Activated CD4-positive, alpha-beta memory T cell treated with anti-CD3 and anti-CD28 coated beads for 36 hours (primary cell): ENCODE results near the gene HPS5. TPM values are rescaled to one million over a fixed set of nuclear protein-coding genes. Genes with fewer than 3 reads are reported as not detected.

Experiments used
- CTCF ChIA-PET: fragments of 350-600 bp; sonication (Branson Sonifier 250); formaldehyde crosslinking; loops from one replicate; lab custom pipeline; 2021; ENCODE audit warnings: antibody characterized with exemption, inconsistent platforms; lab: Charles Lee
- POLR2A ChIA-PET: fragments of 350-600 bp; sonication (Branson Sonifier 250); formaldehyde crosslinking; loops from one replicate; lab custom pipeline; 2021; ENCODE audit warnings: antibody characterized with exemption; lab: Charles Lee
- DNase-seq: peaks from one replicate; pipeline ENCODE4 v3.0.0-alpha.2; 2020
- H3K27ac Mint-ChIP-seq: one replicate; pipeline ENCODE4 v1.8.0; 2021; ENCODE audit warnings: mixed read lengths
- H3K27me3 Mint-ChIP-seq: one replicate; pipeline ENCODE4 v1.8.0; 2021; ENCODE audit warnings: mixed read lengths
- H3K36me3 Mint-ChIP-seq: one replicate; pipeline ENCODE4 v1.8.0; 2021; ENCODE audit warnings: mixed read lengths
- H3K4me1 Mint-ChIP-seq: one replicate; pipeline ENCODE4 v1.8.0; 2021; ENCODE audit warnings: low read depth, mixed read lengths
- H3K4me3 Mint-ChIP-seq: one replicate; pipeline ENCODE4 v1.8.0; 2021; ENCODE audit warnings: mild to moderate bottlenecking, mixed read lengths
- H3K9me3 Mint-ChIP-seq: one replicate; pipeline ENCODE4 v1.8.0; 2021; ENCODE audit warnings: mixed read lengths
- intact Hi-C: fragments of 100-400 bp; cut with micrococcal nuclease; formaldehyde crosslinking; loops from one replicate; pipeline ENCODE4 v1.15.1; 2023
- total RNA-seq, 2 experiments: library from RNA; stranded (reverse); gene quantifications; one replicate each; pipeline ENCODE4 v1.2.3, GENCODE V29; 2021

Gene HPS5, protein sequence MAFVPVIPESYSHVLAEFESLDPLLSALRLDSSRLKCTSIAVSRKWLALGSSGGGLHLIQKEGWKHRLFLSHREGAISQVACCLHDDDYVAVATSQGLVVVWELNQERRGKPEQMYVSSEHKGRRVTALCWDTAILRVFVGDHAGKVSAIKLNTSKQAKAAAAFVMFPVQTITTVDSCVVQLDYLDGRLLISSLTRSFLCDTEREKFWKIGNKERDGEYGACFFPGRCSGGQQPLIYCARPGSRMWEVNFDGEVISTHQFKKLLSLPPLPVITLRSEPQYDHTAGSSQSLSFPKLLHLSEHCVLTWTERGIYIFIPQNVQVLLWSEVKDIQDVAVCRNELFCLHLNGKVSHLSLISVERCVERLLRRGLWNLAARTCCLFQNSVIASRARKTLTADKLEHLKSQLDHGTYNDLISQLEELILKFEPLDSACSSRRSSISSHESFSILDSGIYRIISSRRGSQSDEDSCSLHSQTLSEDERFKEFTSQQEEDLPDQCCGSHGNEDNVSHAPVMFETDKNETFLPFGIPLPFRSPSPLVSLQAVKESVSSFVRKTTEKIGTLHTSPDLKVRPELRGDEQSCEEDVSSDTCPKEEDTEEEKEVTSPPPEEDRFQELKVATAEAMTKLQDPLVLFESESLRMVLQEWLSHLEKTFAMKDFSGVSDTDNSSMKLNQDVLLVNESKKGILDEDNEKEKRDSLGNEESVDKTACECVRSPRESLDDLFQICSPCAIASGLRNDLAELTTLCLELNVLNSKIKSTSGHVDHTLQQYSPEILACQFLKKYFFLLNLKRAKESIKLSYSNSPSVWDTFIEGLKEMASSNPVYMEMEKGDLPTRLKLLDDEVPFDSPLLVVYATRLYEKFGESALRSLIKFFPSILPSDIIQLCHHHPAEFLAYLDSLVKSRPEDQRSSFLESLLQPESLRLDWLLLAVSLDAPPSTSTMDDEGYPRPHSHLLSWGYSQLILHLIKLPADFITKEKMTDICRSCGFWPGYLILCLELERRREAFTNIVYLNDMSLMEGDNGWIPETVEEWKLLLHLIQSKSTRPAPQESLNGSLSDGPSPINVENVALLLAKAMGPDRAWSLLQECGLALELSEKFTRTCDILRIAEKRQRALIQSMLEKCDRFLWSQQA
- total RNA-seq: 10 to 100 TPM; 19.9 to 20.9 TPM

DNA sequence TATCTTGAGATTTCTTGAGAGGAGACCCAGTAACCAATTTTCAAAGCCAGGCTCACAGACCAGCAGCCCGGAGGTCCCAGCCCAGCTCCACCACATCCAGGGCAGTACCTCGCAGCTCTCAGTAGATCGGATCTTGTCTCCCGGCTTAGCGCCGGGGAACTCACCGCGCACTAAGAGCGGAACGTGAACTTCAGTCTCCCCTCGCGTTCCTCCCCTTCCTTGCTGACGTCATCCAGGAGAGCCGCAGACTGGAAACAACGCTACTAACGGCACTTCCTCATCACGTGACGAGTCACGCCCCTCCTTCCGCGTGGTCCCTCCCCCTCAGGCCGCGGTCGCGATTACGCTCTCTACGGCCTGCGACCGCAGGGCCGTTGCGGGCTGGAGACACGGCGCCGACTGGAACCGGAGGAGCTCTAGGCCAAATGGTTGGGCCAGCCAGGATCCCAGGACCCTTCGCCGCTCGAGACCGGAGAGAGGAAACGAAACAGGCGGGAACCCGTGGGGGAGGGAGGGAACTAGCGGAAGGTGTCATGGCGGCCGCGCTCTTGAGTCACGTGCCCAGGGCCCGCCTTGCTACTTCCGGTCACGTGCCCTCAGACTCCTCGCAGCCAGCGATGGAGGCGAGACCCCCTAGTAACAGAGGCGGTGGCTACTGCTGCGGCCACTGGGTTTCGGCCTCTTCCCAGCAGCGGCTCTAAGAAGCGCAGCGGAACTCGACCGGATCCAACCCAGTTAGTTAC, at the start of gene HPS5, which contains the start of gene GTF2H1:
Gene HPS5, minus strand, starts transcription at position 172 of the 743 bp plus-strand sequence. CDS start 4,282 bp downstream, outside the sequence.
Gene GTF2H1, plus strand, starts transcription at position 599 of the 743 bp plus-strand sequence. CDS start 10,508 bp downstream, outside the sequence.
- Mint-ChIP-seq H3K27ac (peak within 1 kb of the TSS; percentile 100), H3K4me1 (peaks cover 66% of the 10 kb centered on the region), H3K9me3 (no peaks in the 10 kb centered on the region), H3K27me3 (no peaks in the 10 kb centered on the region), H3K4me3 (peak within 1 kb of the TSS; percentile 97), H3K36me3 (peaks cover 23% of the 10 kb centered on the region)
- intact Hi-C loops: loop anchor here (1.0 to 5.0 kb wide), 10 partner anchors 11 to 376 kb away; partner anchors contain the start of genes LDHA, SAAL1, SERGEF and SPTY2D1
- CTCF ChIA-PET: interaction anchor here (0.7 to 4.0 kb wide), 4 partner anchors 9 to 78 kb away, joined by 3 to 21 read pairs (median 9); partner anchors contain the start of gene LDHA
- POLR2A ChIA-PET: interaction anchor here (1.0 to 4.2 kb wide), 12 partner anchors 10 to 442 kb away, joined by 3 to 43 read pairs (median 4); partner anchors contain the start of genes LDHA, SPTY2D1 and TSG101
- DNase-seq: peak; percentile 97

DNA sequence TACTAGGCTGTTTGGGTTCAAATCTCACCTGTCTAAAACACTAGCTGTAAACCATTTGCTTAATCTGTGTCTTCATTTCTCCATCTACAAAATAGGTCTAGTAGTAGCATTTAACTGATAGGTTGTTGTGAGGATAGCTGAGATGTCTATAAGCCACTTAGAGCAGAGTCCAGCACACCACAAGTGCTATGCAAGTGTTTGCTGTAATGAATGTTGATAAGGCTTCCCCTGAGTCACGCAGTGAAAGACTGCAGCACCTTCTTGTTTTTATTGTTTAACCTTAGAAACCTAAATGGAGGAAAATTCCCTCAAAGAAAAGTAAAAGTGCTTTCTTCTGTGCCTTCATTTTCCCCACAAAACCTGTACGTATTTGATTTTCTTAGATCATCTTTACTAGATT, 49.3 kb upstream of the HPS5 start:
- peaks cover 5% of the 10 kb centered on the region for H3K4me1 Mint-ChIP-seq
- CTCF ChIA-PET: no interaction called here
- intact Hi-C loops: no loop called here

DNA sequence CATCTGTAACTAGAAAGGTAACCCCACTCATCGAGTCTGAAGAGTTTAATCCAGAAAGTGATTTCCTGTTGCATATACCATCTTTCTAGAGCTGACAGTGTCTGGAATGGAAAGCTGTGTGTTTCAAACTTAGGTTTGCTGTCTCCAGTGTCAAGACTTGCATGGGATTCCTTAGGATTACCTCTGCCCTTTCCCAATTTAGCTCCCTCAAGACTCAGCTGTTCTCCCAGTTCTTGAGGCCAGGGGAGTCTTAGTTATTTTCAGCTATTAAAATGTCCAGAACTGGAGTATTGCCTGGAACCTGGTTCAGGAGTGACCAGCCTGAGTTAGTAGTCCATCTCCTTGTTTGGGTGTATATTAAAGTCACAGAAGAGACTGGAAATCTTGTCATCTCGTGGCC, 47.5 kb upstream of the HPS5 start:
- no peak for DNase-seq
- POLR2A ChIA-PET: no interaction called here
- Mint-ChIP-seq H3K4me1 (peaks cover 13% of the 10 kb centered on the region), H3K9me3 (no peaks in the 10 kb centered on the region), H3K4me3 (no peak overlapping the region), H3K27ac (peak overlapping the region; percentile 45), H3K36me3 (peaks cover 20% of the 10 kb centered on the region), H3K27me3 (no peaks in the 10 kb centered on the region)
- CTCF ChIA-PET: interaction anchor here (0.7 to 1.2 kb wide), 2 partner anchors 19 to 132 kb away, joined by 3 read pairs; no protein-coding TSS in a partner anchor
- intact Hi-C loops: no loop called here

More for the DNA sequence above, 49.3 kb upstream of the HPS5 start:
- H3K27ac Mint-ChIP-seq: no peak overlapping the region
- POLR2A ChIA-PET: interaction anchor here (0.9 kb wide), 1 partner anchor 25 kb away, joined by 3 read pairs; no protein-coding TSS in a partner anchor
- no peak for DNase-seq
- no peaks in the 10 kb centered on the region for H3K9me3 Mint-ChIP-seq
- no peak overlapping the region for H3K4me3 Mint-ChIP-seq
- peaks cover 9% of the 10 kb centered on the region for H3K36me3 Mint-ChIP-seq
- H3K27me3 Mint-ChIP-seq: no peaks in the 10 kb centered on the region

DNA sequence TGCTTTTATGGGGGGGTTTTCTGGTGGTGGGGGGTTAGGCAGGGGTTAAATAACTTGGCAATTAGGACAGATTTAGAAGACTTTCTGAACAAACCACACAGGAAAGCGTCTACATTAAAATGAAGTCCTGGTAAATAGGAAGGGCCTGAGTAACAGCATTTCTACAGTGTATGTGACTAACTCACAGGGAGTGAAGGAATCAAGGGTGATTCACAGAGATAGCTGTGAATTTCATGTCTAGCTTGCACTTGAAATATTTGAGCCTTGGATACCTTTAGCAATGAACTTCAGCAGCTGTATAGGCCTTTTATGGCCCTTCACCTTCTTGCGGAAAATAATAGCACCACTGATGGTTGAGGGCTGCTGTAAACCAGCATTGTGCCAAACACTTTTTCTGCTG, 46.3 kb upstream of the HPS5 start:
- Mint-ChIP-seq H3K9me3 (no peaks in the 10 kb centered on the region), H3K36me3 (peaks cover 27% of the 10 kb centered on the region), H3K4me3 (no peak overlapping the region), H3K27ac (peak overlapping the region; percentile 10), H3K27me3 (no peaks in the 10 kb centered on the region), H3K4me1 (peaks cover 13% of the 10 kb centered on the region)
- intact Hi-C loops: no loop called here
- ChIA-PET POLR2A (interaction anchor here (1.1 to 1.4 kb wide), 2 partner anchors 16 to 26 kb away, joined by 3 to 6 read pairs; partner anchors contain the start of gene LDHA), CTCF (no interaction called here)
- no peak for DNase-seq

DNA sequence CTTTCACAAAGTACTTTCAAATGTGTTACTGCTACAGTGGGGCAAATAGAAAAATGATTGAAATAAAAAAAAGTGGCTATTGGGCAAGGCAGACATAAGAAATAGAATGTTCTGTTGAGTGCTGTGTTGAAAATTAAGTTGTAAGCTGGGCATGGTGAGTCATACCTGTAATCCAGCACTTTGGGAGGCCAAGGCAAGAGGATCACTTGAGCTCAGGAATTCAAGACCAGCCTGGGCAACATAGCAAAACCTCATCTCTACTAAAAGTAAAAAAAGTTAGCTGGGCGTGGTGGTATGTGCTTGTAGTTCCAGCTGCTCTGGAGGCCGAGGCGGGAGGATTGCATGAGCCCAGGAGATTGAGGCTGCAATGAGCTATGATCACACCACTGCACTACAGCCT, 45.5 kb upstream of the HPS5 start:
- no peak overlapping the region for H3K4me3 Mint-ChIP-seq
- peaks cover 13% of the 10 kb centered on the region for H3K4me1 Mint-ChIP-seq
- no peak for DNase-seq
- peak overlapping the region; percentile 49 for H3K27ac Mint-ChIP-seq
- no peaks in the 10 kb centered on the region for H3K27me3 Mint-ChIP-seq
- H3K9me3 Mint-ChIP-seq: no peaks in the 10 kb centered on the region
- ChIA-PET CTCF (interaction anchor here (0.6 kb wide), 1 partner anchor 194 kb away, joined by 3 read pairs; no protein-coding TSS in a partner anchor), POLR2A (interaction anchor here (1.1 to 1.5 kb wide), 3 partner anchors 16 to 28 kb away, joined by 3 to 7 read pairs (median 6); partner anchors contain the start of gene LDHA)
- peaks cover 27% of the 10 kb centered on the region for H3K36me3 Mint-ChIP-seq
- intact Hi-C loops: no loop called here

DNA sequence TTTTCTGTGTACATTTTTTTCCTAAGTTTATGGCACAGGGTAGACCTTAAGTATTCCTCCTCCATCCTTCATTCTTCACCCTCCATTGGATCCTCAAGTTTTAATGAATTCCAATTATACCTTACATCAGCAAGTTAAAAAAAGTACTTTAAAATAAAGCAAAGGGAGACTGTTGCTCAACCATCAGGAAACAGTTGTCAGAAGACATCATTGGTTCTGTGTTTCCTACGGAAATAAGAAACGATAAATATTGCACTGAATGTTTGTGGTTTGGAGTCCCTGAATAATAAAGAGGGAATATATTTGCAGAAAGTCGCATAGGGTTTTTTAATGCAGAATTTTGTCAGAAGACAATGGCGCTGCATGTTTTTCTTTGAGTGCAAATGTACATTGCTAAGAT, 44.3 kb upstream of the HPS5 start:
- peaks cover 13% of the 10 kb centered on the region for H3K4me1 Mint-ChIP-seq
- H3K27me3 Mint-ChIP-seq: no peaks in the 10 kb centered on the region
- H3K27ac Mint-ChIP-seq: no peak overlapping the region
- no peaks in the 10 kb centered on the region for H3K9me3 Mint-ChIP-seq
- intact Hi-C loops: no loop called here
- no peak for DNase-seq
- ChIA-PET CTCF (no interaction called here), POLR2A (interaction anchor here (1.9 kb wide), 1 partner anchor 28 kb away, joined by 8 read pairs; the partner anchor contains the start of gene LDHA)
- H3K36me3 Mint-ChIP-seq: peaks cover 29% of the 10 kb centered on the region
- H3K4me3 Mint-ChIP-seq: no peak overlapping the region

DNA sequence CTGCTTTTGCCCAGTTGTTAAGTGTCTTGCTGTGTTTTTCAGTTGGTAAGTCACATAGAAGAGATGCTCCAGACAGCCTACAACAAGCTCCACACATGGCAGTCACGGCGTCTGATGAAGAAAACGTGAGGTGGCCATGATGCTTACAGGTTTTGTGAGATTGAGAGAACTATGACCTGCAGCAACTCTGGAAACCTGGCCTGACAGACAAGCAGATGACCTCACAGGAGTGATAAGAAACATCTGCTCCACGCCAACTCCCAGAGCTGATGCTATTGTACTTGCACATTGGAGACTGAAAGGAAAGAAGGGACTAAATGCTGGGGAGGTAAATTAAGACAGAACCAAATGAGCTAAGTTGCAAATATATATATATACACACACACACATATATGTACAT, 43.8 kb upstream of the HPS5 start:
- DNase-seq: no peak
- Mint-ChIP-seq H3K9me3 (no peaks in the 10 kb centered on the region), H3K4me1 (peaks cover 13% of the 10 kb centered on the region), H3K36me3 (peaks cover 31% of the 10 kb centered on the region), H3K27me3 (no peaks in the 10 kb centered on the region), H3K4me3 (no peak overlapping the region), H3K27ac (no peak overlapping the region)
- ChIA-PET POLR2A (interaction anchor here (1.9 kb wide), 1 partner anchor 29 kb away, joined by 8 read pairs; the partner anchor contains the start of gene LDHA), CTCF (no interaction called here)
- intact Hi-C loops: no loop called here

DNA sequence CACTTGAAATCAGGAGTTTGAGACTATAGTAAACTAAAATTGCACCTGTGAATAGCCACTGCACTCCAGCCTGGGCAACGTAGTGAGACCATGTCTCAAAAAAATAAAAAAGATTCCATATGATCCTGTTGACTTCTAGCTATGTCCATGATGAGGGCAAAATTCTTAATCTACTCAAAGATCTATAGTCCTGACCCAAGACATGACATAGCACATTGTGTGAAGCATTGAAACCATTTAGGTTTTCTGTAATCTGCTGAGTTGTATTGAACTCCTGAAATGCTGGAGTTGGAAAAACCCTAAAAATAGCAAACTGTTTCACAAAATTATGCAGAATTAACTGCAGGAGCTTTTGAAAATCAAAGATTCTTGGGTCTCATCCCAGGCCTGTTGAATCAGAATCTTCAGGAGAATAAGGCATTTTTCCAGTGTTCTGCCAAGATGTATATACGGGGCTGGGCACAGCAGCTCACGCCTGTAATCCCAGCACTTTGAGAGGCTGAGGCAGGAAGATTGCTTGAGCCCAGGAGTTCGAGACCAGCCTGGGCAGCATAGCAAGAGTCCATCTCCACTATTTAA, 42.6 kb upstream of the HPS5 start:
- Mint-ChIP-seq H3K27ac (no peak overlapping the region), H3K36me3 (peaks cover 31% of the 10 kb centered on the region), H3K4me3 (no peak overlapping the region), H3K4me1 (peaks cover 13% of the 10 kb centered on the region), H3K9me3 (no peaks in the 10 kb centered on the region), H3K27me3 (no peaks in the 10 kb centered on the region)
- DNase-seq: no peak
- ChIA-PET CTCF (no interaction called here), POLR2A (interaction anchor here (1.9 kb wide), 1 partner anchor 30 kb away, joined by 8 read pairs; the partner anchor contains the start of gene LDHA)
- intact Hi-C loops: no loop called here

DNA sequence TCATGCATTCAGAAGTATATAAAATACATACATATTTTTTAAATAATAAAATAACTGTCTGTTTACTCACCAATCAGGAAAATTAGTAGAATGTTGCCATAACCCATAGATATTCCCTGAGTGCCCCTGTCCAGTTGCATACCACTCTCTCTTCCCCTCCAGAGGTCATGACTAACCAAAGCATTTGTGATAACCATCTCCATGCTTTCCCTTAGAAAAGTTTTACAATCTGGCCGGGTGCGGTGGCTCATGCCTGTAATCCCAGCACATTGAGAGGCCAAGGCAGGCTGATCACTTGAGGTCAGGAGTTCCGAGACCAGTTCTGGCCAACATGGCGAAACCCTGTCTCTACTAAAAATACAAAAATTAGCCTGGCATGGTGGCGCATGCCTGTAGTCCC, 39.2 kb upstream of the HPS5 start:
- H3K4me1 Mint-ChIP-seq: peaks cover 6% of the 10 kb centered on the region
- intact Hi-C loops: no loop called here
- DNase-seq: no peak
- no peaks in the 10 kb centered on the region for H3K9me3 Mint-ChIP-seq
- peaks cover 35% of the 10 kb centered on the region for H3K36me3 Mint-ChIP-seq
- H3K4me3 Mint-ChIP-seq: no peak overlapping the region
- H3K27me3 Mint-ChIP-seq: no peaks in the 10 kb centered on the region
- no peak overlapping the region for H3K27ac Mint-ChIP-seq
- ChIA-PET POLR2A (no interaction called here), CTCF (no interaction called here)

DNA sequence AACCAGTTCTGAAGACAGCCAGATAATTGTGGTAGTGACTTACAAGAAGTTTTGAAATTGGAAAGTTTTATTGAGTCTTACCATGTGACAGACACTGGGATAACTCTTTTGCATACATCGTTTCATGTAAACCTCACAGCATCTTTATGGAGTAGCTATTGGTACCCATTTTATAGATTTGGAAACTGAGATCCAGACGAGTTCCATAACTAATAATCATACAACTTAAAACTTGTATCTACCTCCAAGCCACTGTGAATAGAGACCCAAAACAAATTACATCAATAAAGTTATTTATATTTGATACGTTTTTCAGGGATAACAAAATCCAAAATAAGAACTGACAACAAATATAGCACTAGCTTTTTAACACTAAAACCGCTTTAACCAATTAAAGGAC, 36.7 kb upstream of the HPS5 start:
- Mint-ChIP-seq H3K9me3 (no peaks in the 10 kb centered on the region), H3K27me3 (no peaks in the 10 kb centered on the region), H3K27ac (no peak overlapping the region), H3K4me3 (no peak overlapping the region), H3K36me3 (peaks cover 30% of the 10 kb centered on the region), H3K4me1 (no peaks in the 10 kb centered on the region)
- ChIA-PET CTCF (no interaction called here), POLR2A (no interaction called here)
- DNase-seq: no peak
- intact Hi-C loops: no loop called here
